Caco-2 (cell line): ENCODE measurements around the gene PAFAH2. TPM values are rescaled to one million over a fixed set of nuclear protein-coding genes. Genes with fewer than 3 reads are reported as not detected.

ENCODE experiments used
- BruUV-seq: library from RNA; stranded (reverse); fragments of 400-500 nt; replicated peaks from 2 replicates; lab custom pipeline; 2021; lab: Mats Ljungman, UMichigan
- CTCF ChIA-PET: fragments of 300-600 bp; sonication (Branson Sonifier 250); formaldehyde crosslinking; loops from one replicate; lab custom pipeline; 2022; ENCODE audit warnings: antibody characterized with exemption; lab: Charles Lee
- POLR2A ChIA-PET: fragments of 300-600 bp; sonication (Branson Sonifier 250); formaldehyde crosslinking; loops from one replicate; lab custom pipeline; 2022; ENCODE audit warnings: antibody characterized with exemption; lab: Charles Lee
- DNase-seq, 2 experiments: peaks; one replicate each; pipeline versions ENCODE4 v3.0.0 to v3.0.0-alpha.2; 2020 to 2022
- H3K27me3 ChIP-seq: replicated peaks from 2 replicates; pipeline ENCODE4 v1.6.0; 2011; ENCODE audit warnings: low read length; ENCODE audit not compliant: control insufficient read depth, insufficient read depth
- H3K36me3 ChIP-seq: 2 replicates; pipeline ENCODE4 v1.5.1; 2011; ENCODE audit warnings: low read length; ENCODE audit not compliant: control insufficient read depth, insufficient read depth
- H3K4me1 ChIP-seq: fragments of 250-450 bp; sonication (Bioruptor Pico); 2 replicates; pipeline ENCODE4 v1.5.1; 2020; ENCODE audit warnings: mild to moderate bottlenecking
- H3K4me3 ChIP-seq: 2 replicates; pipeline ENCODE4 v1.5.1; 2011; ENCODE audit warnings: low read depth, mild to moderate bottlenecking, control low read depth, low read length
- H3K9me3 ChIP-seq: fragments of 250-450 bp; sonication (Bioruptor Pico); 2 replicates; pipeline ENCODE4 v1.5.1; 2020; ENCODE audit warnings: mild to moderate bottlenecking, moderate library complexity
- H3K27ac Mint-ChIP-seq: one replicate; pipeline ENCODE4 v1.8.0; 2022; ENCODE audit warnings: mixed read lengths; ENCODE audit not compliant: unreplicated experiment
- H3K27me3 Mint-ChIP-seq: one replicate; pipeline ENCODE4 v1.8.0; 2022; ENCODE audit warnings: mixed read lengths; ENCODE audit not compliant: insufficient read depth, unreplicated experiment
- H3K36me3 Mint-ChIP-seq: one replicate; pipeline ENCODE4 v1.8.0; 2022; ENCODE audit warnings: mild to moderate bottlenecking, mixed read lengths; ENCODE audit not compliant: insufficient read depth, unreplicated experiment
- H3K4me1 Mint-ChIP-seq: one replicate; pipeline ENCODE4 v1.8.0; 2022; ENCODE audit warnings: low read depth, mixed read lengths; ENCODE audit not compliant: unreplicated experiment
- H3K4me3 Mint-ChIP-seq: one replicate; pipeline ENCODE4 v1.8.0; 2022; ENCODE audit warnings: mild to moderate bottlenecking, moderate library complexity, mixed read lengths; ENCODE audit not compliant: unreplicated experiment
- H3K9me3 Mint-ChIP-seq: one replicate; pipeline ENCODE4 v1.8.0; 2022; ENCODE audit warnings: mixed read lengths; ENCODE audit not compliant: unreplicated experiment
- CTCF ChIP-seq, 2 experiments: fragments of 200-600 bp in 1 of 2; IDR thresholded peaks; 1 replicate in 1 of 2; 2 replicates in 1 of 2; pipeline versions ENCODE4 v1.5.1 to v1.8.0; 2011 to 2022; ENCODE audit warnings: antibody characterized with exemption in 1 of 2, control low read depth in 1 of 2, inconsistent platforms in 1 of 2, low read depth in 1 of 2, low read length in 1 of 2, mild to moderate bottlenecking in 1 of 2, moderate library complexity in 1 of 2; ENCODE audit not compliant: insufficient read depth in 1 of 2, severe bottlenecking in 1 of 2, unreplicated experiment in 1 of 2
- intact Hi-C: fragments of 100-400 bp; cut with micrococcal nuclease; formaldehyde crosslinking; loops from one replicate; pipeline ENCODE4 v1.10.0; 2022; ENCODE audit not compliant: unreplicated experiment
- total RNA-seq: library from RNA; stranded (reverse); gene quantifications from 2 replicates; pipeline ENCODE4 v1.2.3, GENCODE V29; 2022

PAFAH2 gene
- total RNA-seq, 1 experiment from 2014 or later: 8.0 TPM

GRCh38 chr1:25985670-25986069, 12.2 kb downstream of the PAFAH2 start:
- DNase-seq: no peak
- CTCF ChIA-PET: no interaction called here
- no peaks in the 10 kb centered on the region for H3K27me3 ChIP-seq
- BruUV-seq: no TSS peak
- H3K36me3 Mint-ChIP-seq: peaks cover 24% of the 10 kb centered on the region
- H3K9me3 ChIP-seq: no peaks in the 10 kb centered on the region
- no peaks in the 10 kb centered on the region for H3K27me3 Mint-ChIP-seq
- intact Hi-C loops: no loop called here
- H3K4me1 Mint-ChIP-seq: no peaks in the 10 kb centered on the region
- H3K4me3 Mint-ChIP-seq: no peak overlapping the region
- POLR2A ChIA-PET: no interaction called here
- no peaks in the 10 kb centered on the region for H3K9me3 Mint-ChIP-seq
- no peaks in the 10 kb centered on the region for H3K4me1 ChIP-seq
- no peak for TF ChIP-seq CTCF (IDR thresholded peaks at IDR 0.05; ENCODE audit: insufficient read depth in 1 of 2, low read depth in 1 of 2, low read length in 1 of 2, severe bottlenecking in 1 of 2, unreplicated experiment in 1 of 2)
- H3K4me3 ChIP-seq: no peak overlapping the region
- no peak overlapping the region for H3K27ac Mint-ChIP-seq
- H3K36me3 ChIP-seq: no peaks in the 10 kb centered on the region

GRCh38 chr1:25985171-25985570, 12.7 kb downstream of the PAFAH2 start:
- H3K9me3 ChIP-seq: no peaks in the 10 kb centered on the region
- no peak overlapping the region for H3K27ac Mint-ChIP-seq
- ChIA-PET CTCF (no interaction called here), POLR2A (no interaction called here)
- no peaks in the 10 kb centered on the region for H3K4me1 Mint-ChIP-seq
- no peaks in the 10 kb centered on the region for H3K27me3 ChIP-seq
- H3K4me1 ChIP-seq: no peaks in the 10 kb centered on the region
- H3K4me3 Mint-ChIP-seq: no peak overlapping the region
- H3K27me3 Mint-ChIP-seq: no peaks in the 10 kb centered on the region
- TF ChIP-seq CTCF (IDR thresholded peaks at IDR 0.05; ENCODE audit: insufficient read depth in 1 of 2, low read depth in 1 of 2, low read length in 1 of 2, severe bottlenecking in 1 of 2, unreplicated experiment in 1 of 2): no peak
- no TSS peak for BruUV-seq
- peaks cover 24% of the 10 kb centered on the region for H3K36me3 Mint-ChIP-seq
- H3K4me3 ChIP-seq: no peak overlapping the region
- H3K36me3 ChIP-seq: no peaks in the 10 kb centered on the region
- no peak for DNase-seq
- intact Hi-C loops: no loop called here
- no peaks in the 10 kb centered on the region for H3K9me3 Mint-ChIP-seq

- DNase-seq: no peak
- CTCF ChIA-PET: no interaction called here
- BruUV-seq: no TSS peak
- Histone ChIP-seq H3K4me3 (no peak overlapping the region), H3K36me3 (no peaks in the 10 kb centered on the region), H3K4me1 (no peaks in the 10 kb centered on the region), H3K9me3 (no peaks in the 10 kb centered on the region), H3K27me3 (no peaks in the 10 kb centered on the region)
- POLR2A ChIA-PET: no interaction called here
- Mint-ChIP-seq H3K27ac (no peak overlapping the region), H3K4me3 (no peak overlapping the region), H3K9me3 (no peaks in the 10 kb centered on the region), H3K36me3 (peaks cover 15% of the 10 kb centered on the region), H3K4me1 (no peaks in the 10 kb centered on the region), H3K27me3 (no peaks in the 10 kb centered on the region)
- intact Hi-C loops: no loop called here
- no peak for TF ChIP-seq CTCF (IDR thresholded peaks at IDR 0.05; ENCODE audit: insufficient read depth in 1 of 2, low read depth in 1 of 2, low read length in 1 of 2, severe bottlenecking in 1 of 2, unreplicated experiment in 1 of 2)
These were observed 18.7 kb downstream of the PAFAH2 start for GRCh38 chr1:25979210-25979609.
